ENCODE results near the gene SNTA1.
A peak's percentile ranks its signal among the peaks of the same experiment; 100 is the strongest.
"Not testable (repeated sequence)": the region's sequence is repeated elsewhere in the genome, so short reads cannot be mapped to it uniquely, and the experiment has no call there.

The SNTA1 gene

DNA sequence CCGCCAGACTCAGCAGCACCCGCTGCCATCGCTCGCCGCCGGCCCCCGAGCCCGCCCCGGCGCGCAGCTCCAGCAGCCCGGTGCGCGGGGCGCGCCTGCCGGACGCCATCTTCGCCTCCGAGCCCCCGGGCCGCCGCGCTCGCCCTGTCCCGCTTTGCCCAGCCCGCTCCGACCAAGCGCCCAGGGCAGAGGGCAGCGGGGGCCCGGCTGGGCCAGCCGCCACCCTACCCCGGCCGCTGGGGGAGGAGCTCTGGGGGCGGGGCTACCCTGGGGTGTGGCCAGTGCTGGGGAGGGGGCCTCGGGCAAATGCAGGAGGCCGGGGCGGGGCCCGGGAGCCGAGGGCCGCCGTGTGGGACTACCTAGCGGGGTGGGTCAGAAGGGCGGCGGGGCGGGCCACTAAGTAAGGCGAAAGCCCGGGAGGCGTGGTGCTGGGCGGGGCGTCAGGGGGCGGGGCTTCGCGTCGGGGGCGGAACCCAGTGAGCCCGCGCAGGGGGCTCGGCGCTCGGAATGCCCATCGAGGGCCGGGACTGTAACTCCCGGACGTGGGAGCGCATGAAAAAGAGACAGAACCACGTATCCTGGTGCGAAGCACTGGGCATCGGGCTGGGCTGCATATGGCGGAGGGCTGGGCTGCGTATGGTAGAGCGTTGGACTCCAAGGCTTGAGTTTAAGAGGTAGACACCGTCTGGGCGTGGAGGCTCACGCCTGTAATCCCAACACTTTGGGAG, at the start of gene SNTA1:
Gene SNTA1, minus strand, starts transcription at position 252 of the 728 bp plus-strand sequence. Its CDS starts 143 bp downstream, at position 109.
- DNase-seq (ENCODE audit: low spot score), result peak; percentile 98

DNA sequence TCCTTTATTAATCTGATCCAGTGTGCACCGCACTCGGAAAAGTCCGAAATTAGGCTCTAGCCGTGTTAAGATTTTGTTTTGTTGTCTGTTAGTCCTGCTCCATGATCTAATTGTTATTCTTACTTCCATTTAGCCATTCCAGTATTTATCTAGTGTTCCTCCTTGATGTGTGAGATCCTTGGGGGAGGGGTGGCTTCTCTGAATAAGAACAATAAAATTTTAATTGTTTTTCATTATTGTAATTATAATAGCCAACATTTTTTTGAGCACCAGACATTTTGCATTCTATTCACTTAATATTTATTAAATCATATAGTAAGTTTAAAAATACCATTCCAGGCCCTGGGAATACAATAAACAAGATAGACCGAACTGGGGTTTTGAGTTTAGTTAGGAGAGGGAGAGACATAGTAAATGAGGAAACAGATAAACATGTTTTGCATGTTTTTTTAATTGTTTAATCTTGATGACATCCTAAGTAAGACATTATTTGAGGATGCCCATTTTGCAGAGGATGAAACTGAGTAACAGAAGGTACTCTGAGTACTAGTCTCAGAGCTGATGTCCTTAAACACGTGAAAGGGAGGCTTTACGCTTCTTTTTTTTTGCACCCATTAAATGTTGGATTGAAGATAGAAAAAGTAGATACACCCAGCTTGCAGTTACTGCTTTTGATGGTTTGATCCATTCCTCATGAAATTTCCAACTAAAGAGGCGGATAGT, 47.5 kb upstream of the SNTA1 start:
- no peak for DNase-seq (ENCODE audit: low spot score)

DNA sequence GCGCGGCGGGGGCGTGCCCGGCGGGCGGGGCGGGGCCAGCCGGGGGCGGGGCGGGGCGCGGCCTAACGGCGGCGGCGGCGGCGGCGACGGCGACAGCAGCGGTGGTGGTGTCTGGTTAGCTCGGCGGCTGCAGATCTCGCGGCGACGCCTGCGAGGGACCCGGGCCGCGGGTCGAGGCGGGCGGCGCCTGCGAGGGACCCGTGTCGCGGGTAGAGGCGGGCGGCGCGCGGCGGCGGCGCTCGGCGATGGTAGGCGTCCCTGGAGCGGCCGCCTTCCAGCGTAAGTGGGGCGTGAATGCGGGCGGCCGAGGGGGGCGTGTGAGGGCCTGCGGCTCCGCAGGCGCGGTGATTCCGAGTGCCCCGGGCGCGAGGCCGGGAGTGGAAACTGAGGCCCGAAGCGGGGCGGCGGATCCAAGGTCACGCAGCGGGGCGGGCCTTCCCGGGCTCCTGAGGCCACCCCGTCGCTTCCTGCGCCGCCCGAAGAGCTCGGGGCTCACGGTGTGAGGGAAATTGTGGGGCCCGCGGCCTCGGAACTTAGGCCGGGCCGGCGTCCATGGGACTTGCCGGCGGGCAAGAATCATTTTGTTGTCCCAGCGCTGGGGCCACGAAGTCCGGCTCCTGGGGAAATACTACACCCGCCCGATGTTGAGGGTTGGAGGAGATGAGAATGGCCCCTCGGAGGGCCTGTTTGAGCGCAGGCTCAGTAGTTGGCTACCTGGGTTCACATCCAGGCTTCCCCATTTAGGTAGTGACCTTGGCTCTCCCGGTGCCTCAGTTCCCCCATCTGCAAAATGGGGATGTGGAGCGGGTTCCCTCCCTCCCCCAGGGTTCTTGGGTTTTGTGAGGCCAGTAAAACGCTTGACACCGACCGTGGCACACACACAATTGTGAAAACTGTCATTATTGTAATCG, 46.7 kb upstream of the SNTA1 start, which contains the start of gene CBFA2T2:
Gene CBFA2T2, plus strand, starts transcription at position 74 of the 911 bp plus-strand sequence. Its CDS starts 172 bp downstream, at position 246.
- DNase-seq (ENCODE audit: low spot score), result peak; percentile 50

DNA sequence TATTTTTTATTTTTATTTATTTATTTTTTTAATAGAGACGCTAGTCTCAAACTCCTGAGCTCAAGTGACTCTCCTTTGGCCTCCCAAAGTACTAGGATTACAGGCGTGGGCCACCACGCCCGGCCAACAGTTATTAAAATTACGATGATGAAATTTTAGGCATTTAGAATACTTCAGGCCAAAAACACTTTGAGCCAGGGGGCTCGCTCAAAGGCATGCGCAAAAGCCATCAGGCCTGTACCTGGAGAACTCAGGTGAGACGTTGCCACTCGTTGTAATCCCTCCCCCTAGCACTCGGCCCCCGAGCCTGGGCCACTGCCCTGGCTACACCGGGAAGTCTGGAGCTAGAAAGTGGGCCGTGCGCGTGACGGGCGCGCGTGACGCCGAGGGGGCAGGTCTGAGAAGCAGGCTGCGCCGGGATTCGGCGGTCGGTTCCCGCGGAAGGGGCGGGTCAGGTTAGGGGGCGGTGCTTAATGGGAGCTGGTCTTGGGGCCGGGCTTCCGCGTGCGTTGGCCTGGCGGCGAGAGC, 46.0 kb upstream of the SNTA1 start:
- peak; percentile 99 for DNase-seq (ENCODE audit: low spot score)

DNA sequence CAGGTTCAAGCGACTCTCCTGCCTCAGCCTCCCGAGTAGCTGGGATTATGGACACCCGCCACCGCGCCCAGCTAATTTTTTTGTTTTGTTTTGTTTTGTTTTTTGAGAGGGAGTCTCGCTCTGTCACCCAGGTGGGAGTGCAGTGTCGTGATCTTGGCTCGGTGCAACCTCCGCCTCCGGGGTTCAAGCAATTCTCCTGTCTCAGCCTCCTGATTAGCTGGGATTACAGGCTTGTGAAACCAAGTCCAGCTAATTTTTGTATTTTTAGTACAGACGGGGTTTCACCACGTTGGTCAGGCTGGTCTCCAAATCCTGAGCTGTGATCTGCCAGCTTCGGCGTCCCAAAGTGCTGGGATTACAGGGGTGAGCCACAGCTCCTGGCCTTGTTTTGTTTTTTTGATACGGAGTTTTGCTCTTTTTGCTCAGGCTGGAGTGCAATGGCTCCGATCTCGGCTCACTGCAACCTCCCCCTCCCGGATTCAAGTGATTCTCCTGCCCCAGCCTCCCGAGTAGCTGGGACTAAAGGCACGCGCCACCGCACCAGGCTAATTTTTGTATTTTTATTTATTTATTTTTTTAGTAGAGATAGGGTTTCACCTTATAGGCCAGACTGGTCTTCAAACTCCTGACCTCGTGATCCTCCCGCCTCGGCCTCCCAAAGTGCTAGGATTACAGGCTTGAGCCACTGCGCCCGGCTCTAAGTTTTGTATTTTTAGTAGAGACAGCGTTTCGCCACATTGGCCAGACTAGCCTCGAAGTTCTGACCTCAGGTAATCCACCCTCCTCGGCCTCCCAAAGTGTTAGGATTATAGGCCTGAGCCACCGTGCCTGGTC, 45.3 kb upstream of the SNTA1 start:
- not testable (repeated sequence) for DNase-seq (ENCODE audit: low spot score)

DNA sequence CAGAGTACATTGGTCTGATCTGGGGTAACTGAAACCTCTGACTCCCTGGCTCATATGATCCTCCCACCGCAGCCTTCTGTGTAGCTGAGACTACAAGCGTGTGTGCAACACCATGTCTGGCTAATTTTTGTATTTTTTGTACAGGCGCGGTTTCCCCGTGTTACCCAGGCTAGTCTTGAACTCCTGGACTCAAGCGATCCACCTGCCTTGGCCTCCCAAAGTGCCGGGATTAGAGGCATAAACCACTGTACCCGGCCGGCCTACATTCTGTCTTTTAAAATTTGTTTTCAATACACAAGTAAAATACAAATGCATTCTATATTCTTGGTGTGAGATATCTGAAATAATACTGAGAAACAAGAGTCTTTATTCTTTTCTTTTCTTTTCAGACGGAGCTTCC, 44.6 kb upstream of the SNTA1 start:
- DNase-seq (ENCODE audit: low spot score), result no peak

DNA sequence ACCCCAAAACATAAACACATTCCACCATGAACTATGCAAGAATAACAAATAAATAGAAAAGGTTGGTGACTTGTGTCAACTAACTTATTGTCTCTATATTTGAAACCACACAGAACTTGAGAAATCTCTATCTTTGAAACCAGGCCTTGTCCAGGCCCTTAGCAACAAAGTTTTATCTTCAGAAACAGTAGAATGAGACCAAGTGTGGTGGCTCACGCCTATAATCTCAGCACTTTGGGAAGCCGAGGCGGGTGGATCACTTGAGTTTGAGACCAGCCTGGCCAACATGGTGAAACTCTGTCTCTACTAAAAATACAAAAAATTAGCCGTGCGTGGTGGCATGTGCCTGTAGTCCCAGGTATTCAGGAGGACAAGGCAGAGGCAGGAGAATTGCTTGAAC, 39.6 kb upstream of the SNTA1 start:
- DNase-seq (ENCODE audit: low spot score), result not testable (repeated sequence)

DNA sequence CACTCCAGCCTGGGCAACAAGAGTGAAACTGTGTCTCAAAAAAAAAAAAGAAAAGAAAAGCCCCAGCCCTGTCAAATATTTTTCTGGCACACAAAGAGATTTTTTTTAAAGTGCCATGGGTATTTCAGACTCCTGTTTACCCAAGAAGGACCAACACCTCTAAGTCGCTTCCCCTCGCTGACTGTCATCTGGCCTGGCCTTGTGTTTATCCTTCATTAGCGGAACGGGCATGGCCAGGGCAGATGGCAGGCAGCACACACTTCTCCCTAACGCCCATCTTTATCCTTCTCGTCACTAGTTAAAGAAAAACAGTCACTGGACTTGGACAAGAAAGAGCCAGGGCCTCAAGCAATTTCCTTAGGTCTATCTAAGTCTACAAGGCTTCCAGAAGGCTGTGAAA, 39.0 kb upstream of the SNTA1 start:
- no peak for DNase-seq (ENCODE audit: low spot score)

DNA sequence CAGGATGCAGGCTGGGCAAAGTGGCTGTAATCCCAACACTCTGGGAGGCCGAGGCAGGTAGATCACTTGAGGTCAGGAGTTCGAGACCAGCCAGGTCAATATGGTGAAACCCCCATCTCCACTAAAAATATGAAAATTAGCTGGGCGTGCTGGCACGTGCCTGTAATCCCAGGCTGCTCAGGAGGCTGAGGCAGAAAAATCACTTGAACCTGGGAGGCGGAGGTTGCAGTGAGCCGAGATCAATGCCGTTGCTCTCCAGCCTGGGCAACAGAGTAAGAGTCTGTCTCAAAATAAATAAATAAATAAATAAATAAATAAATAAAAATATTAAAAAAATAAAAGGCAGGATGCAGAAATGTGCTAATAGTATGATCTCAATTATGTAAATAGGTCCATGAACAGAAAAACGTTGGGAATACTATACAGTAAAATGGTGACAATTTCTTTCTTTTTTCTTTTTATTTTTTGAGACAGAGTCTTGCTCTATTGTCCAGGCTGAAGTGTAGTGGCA, 37.9 kb upstream of the SNTA1 start:
- no peak for DNase-seq (ENCODE audit: low spot score)

DNA sequence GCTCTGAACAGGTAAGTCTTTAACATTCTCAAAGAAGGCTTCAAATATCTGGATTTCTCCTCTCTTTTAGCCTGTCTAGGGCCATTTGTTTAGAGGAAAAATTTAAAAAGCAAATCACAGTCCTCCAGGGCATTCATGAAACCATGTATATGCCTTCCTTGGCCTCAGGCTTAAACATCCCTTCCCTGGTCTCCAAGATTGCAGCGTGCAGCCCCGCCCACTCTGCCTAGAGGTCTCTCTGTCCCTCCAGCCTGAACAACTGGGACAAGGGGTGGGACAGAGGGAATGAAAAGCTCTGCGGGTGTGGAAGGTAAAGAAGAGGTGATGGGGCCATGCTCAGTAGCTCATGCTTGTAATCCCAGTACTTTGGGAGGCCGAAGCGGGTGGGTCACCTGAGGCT, 36.5 kb upstream of the SNTA1 start:
- no peak for DNase-seq (ENCODE audit: low spot score)

DNA sequence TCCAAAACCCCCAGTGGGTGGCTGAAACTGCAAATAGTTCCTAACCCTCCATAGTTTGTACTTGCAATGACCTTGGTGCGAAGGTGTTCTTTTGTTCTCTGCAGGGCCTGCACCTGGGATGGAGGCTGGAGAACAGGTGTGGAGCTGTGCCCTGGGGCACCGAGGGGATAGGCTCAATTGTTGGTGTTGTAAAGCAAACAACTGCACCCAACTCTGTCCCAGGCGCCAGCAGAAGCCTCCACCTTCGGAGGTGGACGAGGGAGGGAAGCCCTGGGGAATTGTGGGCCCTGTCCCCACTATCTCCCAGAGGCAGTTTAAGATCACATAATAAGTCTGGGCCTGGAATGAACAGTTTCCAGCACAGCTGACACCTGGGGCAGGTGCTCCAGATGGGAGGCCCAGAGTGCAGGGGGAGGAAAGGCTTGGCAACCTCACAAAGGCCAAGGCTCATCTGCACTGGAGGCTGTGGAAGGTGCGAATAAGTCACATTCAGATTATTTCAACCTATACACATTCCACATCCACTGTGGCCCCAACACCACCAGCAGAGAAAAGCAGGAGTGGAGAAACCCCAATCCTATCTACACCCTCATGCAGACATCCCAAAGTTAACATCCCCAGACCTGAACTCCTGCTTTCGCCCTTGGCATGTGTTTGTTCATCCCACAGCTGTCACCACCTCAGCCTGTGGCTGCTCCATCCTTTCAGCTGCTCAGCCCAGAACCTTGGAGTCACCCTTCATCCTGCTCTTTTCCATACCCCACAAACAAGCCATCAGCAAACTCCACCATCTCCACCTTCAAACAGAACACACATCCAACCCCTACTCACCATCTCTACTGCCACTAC, 34.0 kb upstream of the SNTA1 start:
- DNase-seq (ENCODE audit: low spot score), result no peak

DNA sequence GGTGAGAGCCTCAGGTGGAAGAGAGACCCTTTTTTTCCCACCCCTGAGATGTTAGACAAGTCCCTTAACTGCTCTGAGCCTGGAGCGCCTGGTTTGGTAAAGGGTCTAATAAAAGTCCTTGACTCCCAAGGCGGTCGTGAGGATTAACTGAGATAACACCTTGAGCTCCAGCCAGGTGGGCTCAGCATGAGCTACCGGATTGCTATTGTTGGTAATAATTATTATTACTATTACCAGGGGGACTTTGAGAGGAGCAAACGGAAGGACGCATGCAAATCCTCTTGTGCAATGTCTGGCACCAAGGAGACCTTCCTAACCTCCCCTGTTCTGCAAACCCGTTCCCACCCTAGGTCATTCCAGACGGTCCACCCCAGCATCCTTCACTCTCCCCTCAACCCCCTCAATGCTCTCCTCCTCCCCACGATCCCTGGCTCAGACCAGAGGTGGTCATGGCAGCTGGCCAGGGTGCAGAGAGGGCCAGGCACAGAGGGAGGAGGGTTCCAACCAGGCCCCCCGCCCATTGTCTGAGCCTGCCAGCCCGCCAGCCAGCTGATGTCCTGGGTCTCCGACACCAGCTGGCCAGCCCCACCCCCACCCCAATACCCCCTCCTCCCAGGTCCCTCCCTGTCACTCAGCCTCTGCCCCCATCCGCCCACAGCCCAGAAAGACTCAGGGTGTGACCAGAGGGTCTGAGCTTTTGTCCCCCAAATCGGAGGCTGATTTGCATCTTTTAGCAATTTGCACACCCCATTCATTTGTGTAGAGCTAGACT, 32.0 kb upstream of the SNTA1 start:
- DNase-seq (ENCODE audit: low spot score), result no peak

DNA sequence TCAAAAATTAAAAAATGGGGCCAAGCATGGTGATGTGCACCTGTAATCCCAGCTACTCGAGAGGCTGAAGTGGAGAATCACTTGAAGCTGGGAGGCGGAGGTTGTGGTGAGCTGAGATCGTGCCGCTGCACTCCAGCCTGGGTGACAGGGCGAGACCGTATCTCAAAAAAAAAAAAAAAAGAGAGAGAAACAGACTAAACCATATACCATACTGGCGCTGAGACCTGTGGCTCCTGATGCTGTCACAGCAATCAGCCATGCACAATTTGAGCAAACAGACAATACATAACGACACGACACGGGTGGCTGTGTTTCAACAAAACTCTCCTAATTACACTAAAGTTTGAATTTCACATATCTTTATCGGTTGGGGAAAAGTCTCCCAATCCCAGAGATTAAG, 31.4 kb upstream of the SNTA1 start:
- no peak for DNase-seq (ENCODE audit: low spot score)

DNA sequence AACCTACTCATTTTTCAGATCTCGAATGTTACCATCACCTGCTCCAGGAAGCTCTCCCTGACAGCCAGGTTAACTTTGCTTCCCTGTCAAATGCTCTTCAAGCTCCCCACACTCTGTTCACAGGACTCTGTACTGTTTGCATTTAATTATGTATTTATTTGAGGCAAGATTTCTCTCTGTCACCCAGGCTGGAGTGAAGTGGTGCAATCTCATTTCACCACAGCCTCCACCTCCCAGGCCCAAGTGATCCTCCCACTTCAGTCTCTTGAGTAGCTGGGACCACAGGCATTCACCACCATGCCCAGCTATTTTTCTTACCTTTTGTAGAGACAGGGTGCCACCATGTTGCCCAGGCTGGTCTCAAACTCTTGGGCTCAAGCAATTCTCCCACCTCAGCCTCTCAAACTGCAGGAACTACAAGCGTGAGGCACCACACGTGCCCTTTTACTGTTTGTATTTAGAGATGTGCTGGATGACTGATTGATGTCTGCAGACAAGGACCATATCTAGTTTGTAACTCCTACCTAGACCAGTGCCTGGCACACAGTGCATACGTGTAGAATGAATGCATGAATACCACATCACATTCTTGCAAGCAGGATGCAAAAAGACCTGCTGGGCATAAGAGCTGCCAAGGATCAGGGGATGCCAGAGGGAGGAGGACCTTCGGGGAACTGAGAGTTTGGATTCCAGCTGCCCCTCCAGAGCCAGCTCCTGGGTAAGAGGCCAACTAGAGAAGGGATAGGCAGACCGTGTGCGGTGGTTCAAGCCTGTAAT, 30.7 kb upstream of the SNTA1 start:
- DNase-seq (ENCODE audit: low spot score), result no peak

DNA sequence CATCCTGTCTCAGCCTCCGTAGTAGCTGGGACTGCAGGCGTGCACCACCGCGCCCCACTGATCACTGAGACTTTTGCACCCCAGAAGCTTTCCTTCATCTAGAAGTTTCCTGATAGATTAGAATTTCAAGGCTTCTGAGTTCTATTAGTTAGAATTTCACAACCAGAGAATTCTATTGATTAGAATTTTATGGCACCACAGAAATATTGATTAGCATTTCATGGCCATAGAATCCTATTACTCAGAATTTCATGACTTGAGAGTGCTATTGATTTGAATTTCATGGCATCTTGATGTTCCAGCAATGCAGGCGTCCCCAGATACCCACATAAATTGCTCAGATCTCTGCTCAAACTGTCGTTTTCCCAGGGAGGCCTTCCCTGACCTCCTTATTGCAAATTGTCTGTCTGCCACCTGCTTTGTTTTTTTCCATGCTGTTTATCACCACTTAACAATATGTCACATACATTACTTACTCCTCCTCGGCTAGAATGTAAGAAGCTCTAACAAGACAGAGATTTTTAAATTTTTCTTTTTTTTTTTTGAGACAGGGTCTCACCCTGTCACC, 29.4 kb upstream of the SNTA1 start:
- DNase-seq (ENCODE audit: low spot score), result no peak

DNA sequence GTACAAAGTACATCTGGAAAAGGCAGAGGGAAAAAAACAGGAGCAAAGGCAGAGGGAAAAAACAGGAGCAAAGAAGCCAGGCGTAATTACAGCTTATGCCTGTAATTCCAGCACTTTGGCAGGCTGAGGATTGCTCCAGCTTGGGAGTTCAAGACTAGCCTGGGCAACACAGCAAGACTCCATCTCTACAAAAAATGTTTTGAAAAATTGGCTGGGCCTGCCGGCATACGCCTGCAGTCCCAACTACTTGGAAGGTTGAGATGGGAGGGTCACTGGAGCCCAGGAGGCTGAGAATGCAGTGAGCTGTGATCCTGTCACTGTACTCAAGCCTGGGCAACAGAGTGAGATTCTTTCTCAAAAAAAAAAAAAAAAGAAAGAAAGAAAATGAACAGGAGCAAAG, 27.3 kb upstream of the SNTA1 start:
- no peak for DNase-seq (ENCODE audit: low spot score)

DNA sequence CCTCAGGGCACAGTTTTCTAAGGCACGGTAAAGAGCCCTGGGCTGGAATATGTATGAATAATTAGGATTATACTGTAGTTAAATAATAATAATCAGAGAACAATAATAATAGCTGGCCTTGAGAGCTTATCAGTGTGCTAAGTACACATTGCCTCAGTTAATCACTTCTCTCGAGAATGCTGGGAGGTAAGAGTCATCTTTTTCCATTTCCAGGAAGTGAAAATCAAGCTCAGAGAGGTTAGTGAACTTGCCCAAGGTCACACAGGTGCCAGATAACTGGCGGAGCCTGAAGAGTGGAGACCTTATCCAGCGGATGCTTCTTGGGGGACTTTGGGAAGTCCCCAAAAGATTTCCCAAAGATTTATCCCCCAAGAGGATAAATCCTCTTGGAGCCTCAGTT, 26.9 kb upstream of the SNTA1 start:
- DNase-seq (ENCODE audit: low spot score), result no peak

DNA sequence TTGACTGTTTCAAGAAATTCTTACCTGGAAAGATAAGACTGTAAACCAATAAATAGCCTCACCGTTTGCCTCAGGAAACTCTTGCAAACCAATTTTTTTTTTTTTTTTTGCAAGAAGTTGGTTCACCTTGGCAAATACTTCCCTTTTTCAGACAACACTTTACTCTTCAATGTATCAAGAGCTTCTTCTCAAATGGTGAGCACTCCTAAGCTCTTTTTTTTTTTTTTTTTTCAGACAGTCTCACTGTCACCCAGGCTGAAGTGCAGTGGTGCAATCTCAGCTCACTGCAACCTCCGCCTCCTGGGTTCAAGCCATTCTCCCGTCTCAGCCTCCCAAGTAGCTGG, 22.7 kb upstream of the SNTA1 start:
- no peak for DNase-seq (ENCODE audit: low spot score)

All from COLO829 (cell line).